DOHH2 (cell line): ENCODE results near the gene TBL1X.

Experiments used
- CTCF ChIP-seq: fragments of 200-600 bp; sonication (generic); IDR thresholded peaks from one replicate; pipeline ENCODE4 v1.5.1; 2014; ENCODE audit warnings: antibody characterized with exemption, mild to moderate bottlenecking, low read depth, low read length; ENCODE audit not compliant: poor library complexity, severe bottlenecking
- EZH2phosphoT487 ChIP-seq: fragments of 200-600 bp; sonication (generic); IDR thresholded peaks from 2 replicates; pipeline ENCODE4 v1.6.1; 2017; ENCODE audit warnings: borderline replicate concordance, mild to moderate bottlenecking, antibody characterized with exemption, low read length, moderate library complexity, mixed read lengths

GRCh38 chrX:9436812-9437211 lies 28.0 kb upstream of the TBL1X start:
- no peak for TF ChIP-seq CTCF
- TF ChIP-seq EZH2phosphoT487: no peak
